Esophagus muscularis mucosa (tissue), 3 donors: ENCODE results near the gene TNFSF13.
A peak's percentile ranks its signal among the peaks of the same experiment; 100 is the strongest.

Experiments
- POLR2AphosphoS5 ChIP-seq, 2 donors: sonication (generic); formaldehyde crosslinking; IDR thresholded peaks; one replicate each; pipeline ENCODE4 v1.6.1; 2017; ENCODE audit warnings: antibody characterized with exemption in 2 of 2
- TF ChIP-seq, protein P1 (sequence below), 3 experiments: fragments of 200-600 bp in 2 of 3; fragments of 450-650 bp in 1 of 3; sonication (generic) in 2 of 3; IDR thresholded peaks; one replicate each; pipeline ENCODE4 v1.5.1; 2017 to 2019; ENCODE audit warnings: antibody characterized with exemption in 3 of 3, mild to moderate bottlenecking in 2 of 3, moderate library complexity in 1 of 3

DNA sequence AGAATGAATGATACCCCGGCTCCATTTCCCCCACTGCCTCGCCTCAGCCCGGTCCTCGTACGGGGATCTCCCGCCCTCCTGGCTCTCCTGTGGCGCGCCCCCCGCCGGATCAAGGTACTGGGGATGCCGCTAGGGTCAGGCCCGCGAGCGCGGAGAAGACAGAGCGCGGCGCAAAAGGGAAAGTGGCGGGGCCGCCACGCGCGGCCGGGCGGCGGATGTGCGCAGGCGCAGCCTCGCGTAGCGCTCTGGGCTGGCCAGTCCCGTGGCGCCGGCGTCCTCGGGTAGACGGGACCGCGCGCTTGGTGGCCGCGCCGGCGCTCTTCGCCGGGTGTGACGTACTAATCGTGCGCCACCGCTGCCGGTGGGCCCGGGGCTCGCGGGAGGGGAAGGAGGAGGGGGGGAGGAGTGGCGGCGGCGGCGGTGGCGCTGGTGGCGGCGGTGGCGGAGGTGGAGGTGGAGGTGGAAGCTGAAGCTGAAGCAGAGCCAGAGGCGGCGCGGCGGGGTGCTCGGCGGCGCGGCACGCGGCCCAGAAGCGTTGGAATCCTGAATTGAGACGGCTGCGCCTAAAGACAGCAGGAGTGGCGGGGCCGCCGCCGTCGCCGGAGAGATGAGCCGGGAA is 3.1 kb downstream of the TNFSF13 start, which contains the start of gene SENP3:
- TF ChIP-seq, protein P1, sequence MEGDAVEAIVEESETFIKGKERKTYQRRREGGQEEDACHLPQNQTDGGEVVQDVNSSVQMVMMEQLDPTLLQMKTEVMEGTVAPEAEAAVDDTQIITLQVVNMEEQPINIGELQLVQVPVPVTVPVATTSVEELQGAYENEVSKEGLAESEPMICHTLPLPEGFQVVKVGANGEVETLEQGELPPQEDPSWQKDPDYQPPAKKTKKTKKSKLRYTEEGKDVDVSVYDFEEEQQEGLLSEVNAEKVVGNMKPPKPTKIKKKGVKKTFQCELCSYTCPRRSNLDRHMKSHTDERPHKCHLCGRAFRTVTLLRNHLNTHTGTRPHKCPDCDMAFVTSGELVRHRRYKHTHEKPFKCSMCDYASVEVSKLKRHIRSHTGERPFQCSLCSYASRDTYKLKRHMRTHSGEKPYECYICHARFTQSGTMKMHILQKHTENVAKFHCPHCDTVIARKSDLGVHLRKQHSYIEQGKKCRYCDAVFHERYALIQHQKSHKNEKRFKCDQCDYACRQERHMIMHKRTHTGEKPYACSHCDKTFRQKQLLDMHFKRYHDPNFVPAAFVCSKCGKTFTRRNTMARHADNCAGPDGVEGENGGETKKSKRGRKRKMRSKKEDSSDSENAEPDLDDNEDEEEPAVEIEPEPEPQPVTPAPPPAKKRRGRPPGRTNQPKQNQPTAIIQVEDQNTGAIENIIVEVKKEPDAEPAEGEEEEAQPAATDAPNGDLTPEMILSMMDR (IDR thresholded peaks at IDR 0.05) = peak in 1 of 3 experiments; percentile 29
- peak; percentile 78 to 90 for TF ChIP-seq POLR2AphosphoS5 (IDR thresholded peaks at IDR 0.05)
